ENCODE measurements around the gene LDB1.

The LDB1 gene

DNA sequence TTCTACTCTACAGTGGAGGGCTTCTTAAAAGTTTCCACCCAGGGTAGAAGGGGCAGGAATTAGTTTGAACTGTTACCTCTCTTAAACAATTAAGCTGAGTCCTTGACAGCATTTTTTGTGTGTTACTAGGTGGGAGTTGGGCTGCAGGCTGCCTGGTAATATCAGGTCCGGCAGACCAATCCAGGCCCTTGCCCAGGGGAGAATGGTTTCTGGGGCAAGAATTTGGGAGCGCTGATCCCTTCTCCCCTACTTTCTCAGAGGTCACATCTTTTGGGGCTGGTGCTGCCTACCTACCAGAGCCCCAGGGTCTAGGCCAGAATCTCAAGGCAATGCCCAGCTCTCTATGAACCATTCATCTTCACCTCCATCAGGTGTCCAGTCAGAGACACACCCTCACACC, 14.2 kb upstream of the LDB1 start:
- DNase-seq = no peak

- DNase-seq = no peak
Observed at GRCh38 chr10:102133373-102134195, 13.4 kb upstream of the LDB1 start.

DNA sequence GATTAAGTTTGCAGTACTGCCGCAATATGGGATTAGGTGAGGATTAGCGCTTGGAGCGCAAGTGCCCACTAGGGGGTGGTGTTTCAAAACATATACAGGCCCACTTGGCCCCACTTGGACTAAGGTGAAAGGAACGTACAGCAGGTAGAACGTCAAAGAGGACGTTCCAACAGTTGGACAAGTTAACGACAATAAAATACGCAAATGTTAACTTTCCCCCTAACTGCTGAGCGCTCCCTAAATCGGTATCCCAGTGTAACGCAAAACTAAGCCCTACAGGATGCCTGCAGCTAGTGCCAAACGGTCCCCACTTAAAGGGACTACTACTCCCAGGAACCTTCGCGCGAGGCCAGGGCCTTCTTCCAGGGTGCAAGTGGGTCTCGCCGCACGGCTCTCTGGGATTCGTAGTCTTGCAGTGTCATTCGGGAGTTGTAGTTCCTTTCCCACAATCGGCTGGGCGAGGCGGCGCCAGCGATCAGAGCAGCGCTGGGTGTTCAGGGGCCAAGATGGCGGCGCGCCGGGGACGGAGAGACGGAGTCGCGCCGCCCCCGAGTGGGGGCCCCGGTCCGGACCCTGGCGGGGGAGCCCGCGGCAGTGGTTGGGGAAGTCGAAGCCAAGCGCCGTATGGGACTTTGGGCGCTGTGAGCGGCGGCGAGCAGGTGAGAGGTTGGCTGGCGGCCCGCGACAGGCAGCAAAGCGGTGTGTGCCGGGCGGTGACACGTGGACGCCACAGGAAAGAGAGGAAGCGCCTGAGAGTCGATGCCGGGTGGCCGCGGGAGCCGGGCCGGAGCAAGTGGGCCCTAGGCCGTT, 12.6 kb upstream of the LDB1 start, which contains the start of gene PPRC1:
Gene PPRC1 (plus strand): TSS at position 478 of the 810 bp plus-strand sequence. CDS start 29 bp downstream, at position 507.
- peak; percentile 98 for DNase-seq

DNA sequence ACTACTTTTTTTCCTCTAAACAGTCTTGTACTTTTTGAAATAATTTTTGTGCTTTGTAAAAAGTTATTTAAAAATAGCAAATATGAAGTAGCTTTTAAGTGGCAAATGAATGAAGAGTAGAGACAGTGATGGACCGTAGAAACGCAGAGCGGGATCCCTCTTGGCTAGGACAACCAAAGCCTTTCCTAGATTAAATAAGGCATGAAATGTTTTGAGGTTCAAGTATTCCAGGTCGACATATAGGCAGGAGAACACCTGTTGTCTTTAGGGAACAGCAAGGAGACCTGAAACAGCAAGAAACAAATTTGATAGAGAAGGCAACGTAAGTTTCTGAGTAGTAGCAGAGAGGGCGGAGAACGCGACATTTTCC, 12.0 kb upstream of the LDB1 start:
- DNase-seq = no peak

DNA sequence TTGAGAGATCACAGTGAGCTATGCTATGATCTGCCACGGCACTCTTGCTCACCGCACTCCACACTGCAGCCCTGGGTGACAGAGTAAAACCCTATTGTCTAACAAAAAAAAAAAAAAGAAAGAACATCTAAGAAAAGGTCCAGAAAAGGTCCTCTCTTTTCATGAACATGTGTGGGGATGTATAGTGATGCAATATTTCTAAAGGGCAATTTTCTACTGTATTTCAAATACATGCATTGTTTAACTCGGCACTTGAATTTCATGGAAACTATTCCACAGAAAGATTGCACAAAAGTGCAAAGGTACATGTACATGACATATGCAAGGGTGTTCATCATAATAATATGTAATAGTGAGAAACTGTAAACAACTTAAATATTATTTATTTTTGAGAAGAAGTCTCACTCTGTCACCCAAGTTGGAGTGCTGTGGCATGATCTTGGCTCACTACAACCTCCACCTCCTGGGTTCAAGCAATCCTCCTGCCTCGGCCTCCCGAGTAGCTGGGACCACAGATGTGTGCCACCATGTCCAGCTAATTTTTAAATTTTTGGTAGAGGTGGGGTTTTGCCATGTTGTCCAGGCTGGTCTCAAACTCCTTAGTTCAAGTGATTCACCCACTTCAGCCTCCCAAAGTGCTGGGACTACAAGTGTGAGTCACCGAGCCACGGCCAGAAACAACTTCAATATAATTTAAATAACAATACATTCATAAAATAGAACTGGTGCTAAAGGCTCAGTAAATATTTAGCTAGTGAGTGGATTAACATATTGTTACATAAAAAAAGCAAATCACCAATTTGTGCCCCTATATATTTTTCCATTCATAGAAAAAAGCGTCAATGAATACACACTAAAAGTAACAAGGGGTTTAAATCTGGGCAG, 11.4 kb upstream of the LDB1 start:
- DNase-seq = no peak

DNA sequence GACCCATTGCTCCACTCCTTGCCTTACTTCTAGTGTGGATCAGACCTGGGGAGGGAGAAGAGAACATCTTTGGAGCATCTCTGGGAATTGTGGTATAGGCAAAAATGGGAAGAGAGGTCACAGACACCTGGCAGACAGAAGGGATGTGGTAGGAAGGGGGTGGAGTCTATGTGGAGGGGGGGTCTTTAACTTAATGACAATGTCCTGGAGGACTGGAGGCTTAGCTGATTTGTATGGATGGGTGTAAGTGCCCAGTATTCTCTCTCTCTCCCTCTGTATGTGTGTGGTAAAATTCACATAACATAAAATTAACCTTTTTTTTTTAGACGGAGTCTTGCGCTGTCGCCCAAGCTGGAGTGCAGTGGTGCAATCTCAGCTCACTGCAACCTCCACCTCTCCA, 3.1 kb upstream of the LDB1 start:
- DNase-seq = no peak

DNA sequence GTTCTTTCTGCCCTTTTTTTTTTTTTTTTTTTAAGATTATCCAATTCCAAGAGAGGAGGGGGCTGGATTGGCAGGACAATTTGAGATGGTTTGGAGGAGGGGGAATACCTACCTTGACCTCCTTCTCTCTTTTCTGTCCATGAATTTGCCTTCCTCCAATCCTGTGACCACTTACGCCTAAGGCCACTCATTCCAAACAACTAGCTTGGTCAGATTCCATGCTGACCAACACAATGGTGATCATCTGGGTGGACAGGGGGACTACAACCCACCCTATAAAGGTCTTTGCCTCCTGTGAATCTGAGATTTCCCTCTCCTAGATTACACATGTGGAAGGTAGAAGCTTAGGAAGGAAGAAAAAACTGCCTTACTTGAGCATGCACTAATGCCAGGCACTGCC, 2.3 kb upstream of the LDB1 start:
- no peak for DNase-seq

GRCh38 chr10:102121739-102122372, 1.7 kb upstream of the LDB1 start:
- no peak for DNase-seq

DNA sequence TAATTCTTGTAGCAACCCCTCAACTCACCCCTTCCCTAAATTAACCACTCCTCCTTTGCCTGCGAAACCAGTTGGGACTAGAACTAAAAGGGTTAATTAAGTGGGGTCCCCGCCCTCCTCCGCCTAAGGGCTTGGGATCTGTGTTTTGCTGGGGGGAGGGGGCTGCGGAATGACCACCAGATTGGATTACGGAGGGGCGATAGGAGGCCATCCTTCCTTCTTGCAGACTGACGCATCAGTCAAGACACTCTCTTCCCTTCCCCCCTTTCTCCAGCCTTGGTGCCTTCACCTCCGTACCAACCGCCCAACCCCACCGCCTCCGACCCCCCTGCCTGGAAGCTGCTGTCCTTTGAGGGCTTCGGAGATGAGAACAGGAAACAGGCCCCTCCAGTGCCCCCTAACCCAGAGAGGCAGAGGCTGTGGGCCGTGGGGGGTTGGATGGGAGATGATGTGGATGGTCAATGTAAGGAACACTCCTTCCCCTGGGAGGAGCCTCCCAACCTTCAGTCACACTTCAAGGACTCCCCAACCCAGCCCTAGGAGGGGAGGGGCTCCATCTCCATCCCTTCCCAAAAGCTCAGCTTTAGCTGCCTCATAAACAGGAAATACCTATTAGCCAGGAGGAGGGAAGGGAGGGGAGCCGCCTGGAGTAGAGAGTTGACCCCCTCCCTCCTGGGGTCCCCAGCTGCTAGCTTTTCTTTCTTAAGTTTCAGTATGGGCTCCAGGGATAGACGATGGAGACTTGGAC, 997 bp upstream of the LDB1 start:
- no peak for DNase-seq

GRCh38 chr10:102119417-102120141, 589 bp downstream of the LDB1 start:
- DNase-seq = peak; percentile 19

- DNase-seq = no peak
Observed at GRCh38 chr10:102118867-102119266, 1.3 kb downstream of the LDB1 start.

DNA sequence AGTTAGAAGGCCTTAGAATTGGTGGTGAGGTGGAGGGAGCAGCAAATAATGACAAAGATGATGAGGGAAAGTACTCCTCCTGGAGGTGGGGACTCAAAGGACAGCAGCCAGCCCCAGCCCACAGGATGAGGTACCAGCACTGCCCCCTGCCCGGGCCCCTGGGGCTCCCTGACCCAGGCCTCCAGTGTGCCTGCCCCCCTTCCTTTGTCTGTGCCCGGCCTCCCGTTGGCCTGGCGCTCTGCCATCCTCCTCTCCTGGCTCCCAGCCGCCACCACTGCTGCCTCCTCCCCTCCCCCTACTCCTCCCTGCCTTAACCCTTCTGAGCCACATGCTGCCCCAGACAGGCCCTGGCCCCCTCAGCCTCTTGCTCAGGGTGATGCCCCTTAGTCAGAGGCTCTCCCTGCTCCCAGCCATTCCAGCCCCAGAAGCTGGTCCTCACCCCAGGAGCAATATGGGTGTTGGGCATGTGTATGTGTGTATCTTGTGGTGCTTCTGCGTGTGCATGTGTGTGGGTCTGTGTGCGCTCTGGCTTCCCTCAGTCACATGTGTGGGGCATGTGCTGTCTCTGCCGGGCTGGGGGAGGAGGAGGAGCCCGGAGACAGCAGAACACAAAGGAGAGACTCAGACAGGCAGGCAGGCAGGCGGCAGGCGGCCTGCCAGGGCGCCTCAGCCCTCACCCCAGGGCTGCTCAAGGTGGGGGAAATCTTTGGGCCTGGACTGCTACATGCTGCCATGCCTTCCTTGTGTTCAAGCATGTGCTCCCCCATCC, 2.6 kb downstream of the LDB1 start:
- peak; percentile 55 for DNase-seq

DNA sequence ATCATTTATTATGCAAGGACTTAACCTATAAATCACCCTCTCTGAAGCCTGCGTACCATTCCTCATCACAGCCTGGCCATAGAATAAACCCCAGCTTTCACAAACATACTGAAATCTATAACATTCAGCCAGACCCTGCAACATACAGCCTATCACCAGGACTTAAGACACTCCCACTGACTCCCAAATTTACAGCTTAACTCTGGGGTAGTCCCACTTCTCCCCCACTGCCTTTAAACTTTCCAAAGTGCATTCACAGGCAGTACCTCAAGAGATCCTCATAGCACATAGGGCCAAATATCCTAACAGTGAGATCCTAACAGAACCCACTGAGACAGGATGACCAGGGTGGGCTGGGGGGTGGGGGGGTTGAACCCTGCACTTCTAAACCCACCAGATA, 3.5 kb downstream of the LDB1 start:
- no peak for DNase-seq

DNA sequence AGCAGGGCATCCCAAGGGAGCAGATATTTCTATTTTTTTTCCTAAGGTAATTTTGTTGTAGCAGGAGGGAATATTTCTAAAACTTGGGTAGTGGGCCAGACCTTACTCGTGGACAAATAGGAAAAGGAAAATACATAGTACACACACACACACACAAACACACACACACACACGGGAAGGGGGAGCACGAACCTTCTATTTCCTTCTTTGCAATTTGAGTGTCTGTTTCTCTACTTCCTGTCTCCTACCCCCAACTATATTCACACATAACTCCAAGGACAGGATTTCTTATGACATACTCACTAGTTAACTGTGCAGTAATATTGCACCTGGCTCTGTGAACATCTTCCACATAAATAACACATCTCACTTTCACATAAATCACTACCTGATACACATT, 4.4 kb downstream of the LDB1 start:
- DNase-seq = no peak

DNA sequence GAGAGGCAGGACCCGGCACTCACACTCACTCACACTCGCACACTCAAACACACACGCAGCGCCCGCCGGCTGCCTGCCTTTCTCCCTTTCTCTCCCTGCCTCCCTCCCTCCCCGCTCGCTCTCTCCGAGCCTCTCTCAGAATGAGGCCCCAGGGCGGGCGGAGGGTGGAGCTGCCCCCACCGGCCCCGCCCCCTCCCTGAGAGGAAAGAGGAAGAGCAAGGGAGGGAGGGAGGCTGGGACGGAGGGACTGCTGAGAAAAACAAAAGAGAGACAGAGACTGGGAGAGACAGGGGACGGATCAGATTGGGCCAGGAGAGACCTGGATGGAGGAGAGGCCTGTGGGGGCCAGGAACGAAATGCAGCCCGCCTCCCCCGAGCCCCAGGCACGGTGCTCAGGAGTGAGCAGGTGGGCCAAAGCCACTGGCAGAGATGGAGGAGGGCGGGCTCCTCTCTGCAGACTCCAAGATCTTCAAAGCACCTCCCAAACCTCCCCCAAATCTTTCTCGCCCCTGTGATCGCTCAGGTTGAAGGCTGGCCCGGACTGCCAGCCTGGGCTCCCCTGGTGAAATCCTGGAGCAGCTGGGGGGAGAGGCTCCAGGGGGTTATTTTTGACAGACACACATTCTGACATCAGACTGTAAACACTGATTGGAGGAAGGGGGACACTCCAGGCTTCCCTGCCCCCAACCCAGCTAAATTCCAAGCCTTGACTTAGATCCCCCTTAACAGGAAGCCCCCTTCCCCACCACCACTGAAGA, 5.1 kb downstream of the LDB1 start:
- DNase-seq = peak; percentile 81

- no peak for DNase-seq
Observed at GRCh38 chr10:102113956-102114857, 6.0 kb downstream of the LDB1 start.

- DNase-seq = no peak
Observed at GRCh38 chr10:102113261-102113955, 6.8 kb downstream of the LDB1 start.

Measured in effector CD4-positive, alpha-beta T cell (primary cell).